HG03442 (cell line): ENCODE measurements around the gene CFAP43.
A peak's percentile ranks its signal among the peaks of the same experiment; 100 is the strongest.

Experiments used
- ATAC-seq: cut with Tn5 transposase; IDR thresholded peaks from one replicate; pipeline ENCODE4 v1.9.1; 2021; ENCODE audit warnings: mild to moderate bottlenecking, moderate library complexity; ENCODE audit not compliant: unreplicated experiment

Gene CFAP43, protein sequence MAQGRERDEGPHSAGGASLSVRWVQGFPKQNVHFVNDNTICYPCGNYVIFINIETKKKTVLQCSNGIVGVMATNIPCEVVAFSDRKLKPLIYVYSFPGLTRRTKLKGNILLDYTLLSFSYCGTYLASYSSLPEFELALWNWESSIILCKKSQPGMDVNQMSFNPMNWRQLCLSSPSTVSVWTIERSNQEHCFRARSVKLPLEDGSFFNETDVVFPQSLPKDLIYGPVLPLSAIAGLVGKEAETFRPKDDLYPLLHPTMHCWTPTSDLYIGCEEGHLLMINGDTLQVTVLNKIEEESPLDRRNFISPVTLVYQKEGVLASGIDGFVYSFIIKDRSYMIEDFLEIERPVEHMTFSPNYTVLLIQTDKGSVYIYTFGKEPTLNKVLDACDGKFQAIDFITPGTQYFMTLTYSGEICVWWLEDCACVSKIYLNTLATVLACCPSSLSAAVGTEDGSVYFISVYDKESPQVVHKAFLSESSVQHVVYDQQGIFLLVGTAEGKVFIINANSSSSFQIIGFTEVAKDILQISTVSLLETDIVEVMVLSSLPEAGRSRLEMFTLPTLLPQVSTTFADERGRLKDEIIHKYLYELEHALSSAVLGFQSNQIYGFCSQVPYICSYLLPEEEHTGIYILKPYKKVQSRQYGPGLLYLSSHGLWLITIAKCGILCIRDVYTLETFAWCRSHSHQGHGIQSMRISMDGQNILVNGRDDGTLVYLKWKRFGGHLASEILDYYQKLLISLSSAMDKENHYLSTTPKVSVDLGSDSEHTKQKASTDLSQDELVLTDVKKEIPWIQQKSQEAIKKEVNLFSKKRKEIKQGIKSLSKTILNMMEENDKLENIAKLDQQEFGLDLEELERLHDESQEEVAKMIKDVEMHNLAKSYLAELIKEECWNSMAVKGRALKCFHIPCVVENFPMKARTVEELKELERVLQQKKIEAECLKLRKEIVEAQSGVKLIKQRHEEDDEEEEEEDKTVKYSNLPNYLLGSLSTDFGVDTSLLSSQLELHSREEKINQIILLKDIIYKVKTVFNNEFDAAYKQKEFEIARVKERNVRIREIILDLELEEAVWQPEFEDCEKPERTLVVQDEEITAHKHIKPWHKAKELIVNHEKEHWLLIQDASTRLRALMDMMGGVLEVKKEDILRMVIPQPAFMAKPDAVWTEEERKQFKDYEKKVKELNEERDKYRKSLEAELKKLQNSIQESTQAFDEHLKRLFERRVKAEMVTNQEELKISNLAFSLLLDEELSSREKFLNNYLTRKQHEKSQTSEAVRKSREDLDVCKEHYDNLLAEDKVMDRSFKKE (N-terminal part only)

DNA sequence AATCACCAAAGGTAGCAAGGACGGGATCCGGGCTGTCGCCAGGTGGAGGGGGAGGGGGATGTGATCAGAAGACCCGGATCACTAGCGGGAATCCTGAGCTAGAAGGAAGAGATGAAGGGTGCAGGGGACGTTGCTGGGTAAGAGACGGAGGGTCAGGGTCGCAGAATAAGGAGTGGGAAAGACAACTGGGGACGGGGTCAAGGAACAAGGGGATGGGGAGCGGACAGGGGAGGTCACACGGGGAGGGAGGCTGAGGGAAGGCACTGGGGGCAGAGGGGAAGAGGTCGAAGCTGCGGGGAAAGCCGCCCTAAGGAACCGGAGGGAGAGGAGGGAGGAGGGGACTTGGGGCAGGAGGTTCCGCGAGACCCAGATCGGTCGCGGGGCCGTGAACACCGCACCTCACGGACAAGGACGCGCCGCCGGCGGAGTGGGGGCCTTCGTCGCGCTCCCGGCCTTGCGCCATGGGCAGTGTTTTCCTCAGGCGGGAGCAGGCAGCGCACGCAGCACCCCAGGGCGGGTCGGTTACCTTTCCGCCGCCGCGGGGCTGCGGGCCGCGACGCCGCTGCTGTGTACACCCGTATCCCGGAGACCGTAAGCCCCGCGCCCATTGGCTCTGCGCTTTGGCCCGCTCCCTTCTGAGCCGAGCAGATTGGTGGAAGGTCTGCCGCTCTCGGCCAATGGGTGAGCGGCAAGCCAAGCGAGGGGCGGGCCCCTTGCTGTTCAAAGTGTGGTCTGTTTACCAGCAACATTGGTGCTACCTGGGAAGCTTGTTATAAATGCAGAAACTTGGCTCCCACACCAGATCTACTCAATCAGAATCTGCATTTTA, at the start of gene CFAP43:
CFAP43 (minus strand) TSS at position 581 of the 829 bp plus-strand sequence; CDS start at position 463, 118 bp downstream.
- peak; percentile 100 for ATAC-seq

GRCh38 chr10:104281694-104282093, 49.5 kb upstream of the CFAP43 start:
- ATAC-seq: no peak

GRCh38 chr10:104279550-104280259, 47.5 kb upstream of the CFAP43 start:
- no peak for ATAC-seq

GRCh38 chr10:104277785-104278184, 45.6 kb upstream of the CFAP43 start:
- no peak for ATAC-seq

DNA sequence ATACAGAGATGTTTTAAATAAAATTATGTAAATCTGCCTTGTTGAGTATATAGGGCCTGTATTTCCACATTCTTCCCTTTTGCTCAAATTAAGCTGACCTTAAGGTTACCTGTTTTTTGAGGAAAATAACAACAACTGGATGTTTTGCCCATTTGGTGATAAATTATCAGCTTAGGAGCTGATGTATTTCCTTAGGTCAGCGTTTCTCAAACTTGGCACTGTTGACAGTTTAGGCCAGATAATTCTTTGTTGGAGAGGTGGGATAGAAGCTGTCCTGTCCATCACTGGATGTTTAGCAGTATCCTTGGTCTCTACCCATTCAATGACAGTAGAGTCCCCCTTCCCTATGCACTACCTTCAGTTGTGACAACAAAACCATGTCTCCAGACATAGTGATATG, 44.0 kb upstream of the CFAP43 start:
- no peak for ATAC-seq

DNA sequence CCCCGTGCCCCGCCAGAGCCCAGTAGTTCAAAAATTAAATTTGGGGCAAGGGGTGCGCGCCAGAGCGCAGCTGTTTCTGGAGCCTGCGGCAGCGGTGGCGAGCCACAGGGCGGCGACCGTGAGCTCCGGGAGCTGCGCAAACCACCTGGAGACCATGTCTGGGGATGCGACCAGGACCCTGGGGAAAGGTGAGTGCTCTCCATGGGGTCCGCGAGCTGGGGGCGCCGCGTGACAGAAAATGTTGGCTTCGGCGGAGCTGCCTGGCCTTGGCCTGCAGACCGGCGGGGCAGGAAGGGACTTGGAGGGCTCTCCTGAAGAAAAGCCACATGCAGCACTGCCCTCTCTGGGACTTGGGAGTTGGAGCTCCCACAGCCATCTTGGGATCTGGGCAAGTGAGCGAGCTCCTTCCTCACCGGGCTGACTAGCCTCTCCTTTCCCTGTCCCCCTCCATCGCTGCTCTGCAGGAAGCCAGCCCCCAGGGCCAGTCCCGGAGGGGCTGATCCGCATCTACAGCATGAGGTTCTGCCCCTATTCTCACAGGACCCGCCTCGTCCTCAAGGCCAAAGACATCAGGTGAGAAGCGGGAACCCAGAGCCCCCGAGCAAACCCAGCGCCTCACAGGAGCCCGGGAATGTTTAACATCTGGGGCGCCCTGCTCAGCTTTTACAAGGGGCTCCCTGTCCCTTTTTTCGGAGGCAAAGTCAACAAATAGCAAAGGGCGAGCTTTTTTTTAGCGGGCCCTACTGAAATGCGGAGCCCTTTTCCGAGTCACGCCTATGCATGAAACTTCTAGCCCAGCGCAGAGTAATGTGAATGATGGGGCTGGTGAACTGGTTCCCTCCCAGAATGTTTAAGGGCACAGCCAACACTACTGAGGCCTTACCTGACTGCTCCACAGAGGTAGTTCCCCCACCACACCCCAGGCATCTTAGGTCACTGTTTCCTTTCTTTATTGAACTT, 42.9 kb upstream of the CFAP43 start:
- ATAC-seq: peak; percentile 84

DNA sequence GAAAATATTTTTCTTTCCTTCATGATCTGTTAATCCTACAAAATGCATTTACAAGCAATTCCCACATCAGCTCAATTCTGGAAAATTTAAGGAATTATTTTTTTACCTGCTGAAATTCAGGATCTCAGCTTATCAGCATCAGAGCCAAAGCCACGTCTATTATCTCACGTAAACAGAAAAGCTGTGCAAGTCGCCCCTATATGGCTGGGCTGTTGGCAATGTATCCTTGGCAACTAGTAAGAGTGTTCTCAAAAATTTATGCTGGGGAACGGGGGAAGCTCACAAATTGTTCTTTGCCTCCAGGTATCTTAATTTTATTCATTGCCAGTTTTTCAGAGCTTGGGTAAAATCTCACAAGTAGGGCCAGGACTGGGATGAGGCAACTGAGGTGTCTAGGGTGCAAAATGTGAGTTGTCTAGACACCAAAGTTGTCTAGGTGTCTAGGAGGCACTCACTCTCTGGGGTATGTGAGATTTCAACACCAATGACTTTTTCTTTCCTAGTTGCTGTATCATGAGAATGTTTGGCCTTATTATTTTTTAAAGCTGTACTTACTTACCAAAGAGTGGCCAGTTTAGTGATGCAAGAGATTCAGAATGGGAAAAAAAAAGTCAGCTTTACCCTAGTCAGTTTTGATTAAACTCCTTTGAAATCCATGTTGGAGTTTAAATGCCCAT, 41.9 kb upstream of the CFAP43 start:
- ATAC-seq: no peak

DNA sequence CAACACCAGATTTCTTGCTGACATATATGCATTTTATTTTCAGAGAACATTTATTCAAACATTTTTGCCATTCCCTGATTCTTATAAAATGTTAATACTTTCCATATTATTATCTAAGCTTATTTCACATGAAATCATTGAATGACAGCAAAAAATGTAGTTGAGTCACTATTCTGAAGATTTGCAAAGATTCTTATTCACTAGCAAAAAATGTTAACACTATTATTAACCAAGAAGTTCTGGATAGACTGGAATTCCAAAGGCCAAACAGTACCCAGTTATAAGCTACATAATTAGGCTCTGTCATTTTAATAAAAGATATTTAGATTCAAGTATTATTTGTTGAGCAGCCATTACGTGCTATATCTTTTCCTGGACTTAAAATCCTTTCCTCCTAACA, 41.1 kb upstream of the CFAP43 start:
- ATAC-seq: no peak

GRCh38 chr10:104268713-104269645, 36.8 kb upstream of the CFAP43 start, which contains the start of gene GSTO2:
Gene GSTO2 (plus strand): TSS chr10:104269184. CDS start chr10:104274916, 5,732 bp downstream.
- peak; percentile 98 for ATAC-seq

GRCh38 chr10:104268405-104268712, 36.2 kb upstream of the CFAP43 start:
- no peak for ATAC-seq

- no peak for ATAC-seq
Measured at GRCh38 chr10:104267721-104268404, 35.7 kb upstream of the CFAP43 start.

DNA sequence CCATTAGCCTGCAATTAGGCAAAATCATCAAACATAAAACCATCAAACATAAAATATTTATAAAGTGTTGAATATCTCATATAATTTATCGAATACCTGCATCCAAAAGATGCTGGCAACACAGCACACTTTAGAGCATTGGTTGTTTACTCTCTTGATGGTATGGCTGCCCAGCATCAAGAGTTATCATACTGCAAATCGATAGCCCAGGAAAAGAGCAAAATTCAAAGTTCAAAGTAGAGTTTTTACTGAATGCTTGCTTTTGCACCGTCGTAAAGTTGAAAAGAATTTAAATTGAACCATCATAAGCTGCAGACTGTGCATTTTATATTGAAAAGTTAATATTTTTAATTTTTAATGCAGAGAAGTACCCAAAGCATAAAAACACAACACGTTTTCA, 32.6 kb upstream of the CFAP43 start:
- ATAC-seq: no peak

DNA sequence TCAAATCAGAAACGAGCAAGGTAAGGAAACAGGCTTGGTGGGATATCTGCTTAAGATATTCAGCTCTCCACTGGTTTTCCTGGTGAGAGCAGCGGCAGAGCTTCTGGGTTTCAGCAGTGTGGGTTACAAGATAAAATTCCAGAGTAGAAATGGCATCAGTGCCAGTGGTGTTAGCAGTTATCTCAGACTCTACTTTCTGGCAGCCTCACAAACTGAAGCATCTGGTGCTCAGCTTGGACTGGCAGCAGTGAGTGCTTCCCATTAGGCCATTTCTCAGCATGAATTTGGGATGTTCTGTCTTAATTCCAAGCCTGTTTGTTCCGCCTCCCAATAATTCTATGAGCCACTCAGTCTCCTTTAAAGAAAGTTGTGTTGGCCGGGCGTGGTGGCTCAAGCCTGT, 29.9 kb upstream of the CFAP43 start:
- no peak for ATAC-seq

DNA sequence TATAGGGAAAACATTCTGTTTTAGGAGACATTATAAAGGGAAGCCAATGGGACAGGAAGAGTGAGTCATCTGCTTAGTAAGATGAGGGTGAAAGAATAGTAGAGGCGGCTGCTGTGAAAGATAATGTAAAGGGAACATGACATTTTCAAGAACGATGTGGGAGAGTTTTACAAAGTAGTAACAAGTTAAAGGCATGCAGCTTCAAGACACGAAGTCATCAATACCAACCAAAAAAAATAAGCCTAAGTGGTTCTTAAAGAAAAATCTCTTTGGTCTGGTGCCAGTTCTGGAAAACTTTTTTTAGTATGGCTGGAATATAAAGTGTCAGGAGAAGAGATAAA, 28.6 kb upstream of the CFAP43 start:
- peak; percentile 38 for ATAC-seq

GRCh38 chr10:104259999-104260774, 28.0 kb upstream of the CFAP43 start:
- ATAC-seq: peak; percentile 4

- ATAC-seq: no peak
Measured at GRCh38 chr10:104259456-104259855, 27.3 kb upstream of the CFAP43 start.
